ENCODE measurements around the gene PHRF1.
"Not testable (repeated sequence)": the region's sequence is repeated elsewhere in the genome, so short reads cannot be mapped to it uniquely, and the experiment has no call there.

PHRF1 gene

GRCh38 chr11:636511-637332 lies 60.5 kb downstream of the PHRF1 start, which contains the start of gene DRD4:
Gene DRD4 (plus strand): TSS chr11:637269. CDS start chr11:637305, 36 bp downstream.
- no peak for DNase-seq

DNA sequence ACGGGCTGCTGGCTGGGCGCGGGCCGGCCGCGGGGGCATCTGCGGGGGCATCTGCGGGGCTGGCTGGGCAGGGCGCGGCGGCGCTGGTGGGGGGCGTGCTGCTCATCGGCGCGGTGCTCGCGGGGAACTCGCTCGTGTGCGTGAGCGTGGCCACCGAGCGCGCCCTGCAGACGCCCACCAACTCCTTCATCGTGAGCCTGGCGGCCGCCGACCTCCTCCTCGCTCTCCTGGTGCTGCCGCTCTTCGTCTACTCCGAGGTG lies 61.0 kb downstream of the PHRF1 start:
- DNase-seq = no peak

- no peak for DNase-seq
Measured at GRCh38 chr11:637593-638521, 61.6 kb downstream of the PHRF1 start.

DNA sequence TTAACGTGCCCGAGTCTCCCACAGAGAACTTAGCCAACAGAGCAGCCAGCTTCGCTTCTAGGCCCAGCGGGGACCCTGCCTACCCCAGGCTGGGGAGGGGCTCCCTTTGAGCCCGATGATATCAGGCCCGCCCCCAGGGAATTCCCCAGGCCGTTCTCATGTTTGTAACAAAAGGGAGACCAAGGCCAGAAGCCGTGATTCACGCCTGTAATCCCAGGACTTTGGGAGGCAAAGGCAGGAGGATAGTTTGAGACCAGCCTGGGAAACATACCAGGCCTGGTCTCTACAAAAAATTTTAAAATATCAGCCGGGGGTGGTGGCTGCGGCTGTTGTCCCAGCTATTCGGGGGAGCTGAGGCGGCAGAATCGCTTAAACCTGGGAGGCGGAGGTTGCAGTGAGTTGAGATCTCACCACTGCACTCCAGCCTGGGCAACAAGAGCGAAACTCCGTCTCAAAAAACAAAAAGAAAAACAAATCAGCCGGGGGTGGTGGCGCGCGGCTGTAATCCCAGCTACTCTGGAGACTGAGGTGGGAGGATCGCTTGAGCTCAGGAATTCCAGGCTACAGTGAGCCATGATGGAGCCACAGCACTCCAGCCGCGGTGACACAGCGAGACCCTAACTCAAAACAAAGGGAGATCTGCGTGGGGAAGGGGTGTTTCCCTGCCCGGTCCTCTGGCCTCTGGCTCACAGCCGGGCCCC lies 62.5 kb downstream of the PHRF1 start:
- DNase-seq = no peak

GRCh38 chr11:639332-639955 lies 63.2 kb downstream of the PHRF1 start:
- DNase-seq = no peak

- peak; percentile 23 for DNase-seq
Measured at GRCh38 chr11:640021-640706, 63.9 kb downstream of the PHRF1 start.

DNA sequence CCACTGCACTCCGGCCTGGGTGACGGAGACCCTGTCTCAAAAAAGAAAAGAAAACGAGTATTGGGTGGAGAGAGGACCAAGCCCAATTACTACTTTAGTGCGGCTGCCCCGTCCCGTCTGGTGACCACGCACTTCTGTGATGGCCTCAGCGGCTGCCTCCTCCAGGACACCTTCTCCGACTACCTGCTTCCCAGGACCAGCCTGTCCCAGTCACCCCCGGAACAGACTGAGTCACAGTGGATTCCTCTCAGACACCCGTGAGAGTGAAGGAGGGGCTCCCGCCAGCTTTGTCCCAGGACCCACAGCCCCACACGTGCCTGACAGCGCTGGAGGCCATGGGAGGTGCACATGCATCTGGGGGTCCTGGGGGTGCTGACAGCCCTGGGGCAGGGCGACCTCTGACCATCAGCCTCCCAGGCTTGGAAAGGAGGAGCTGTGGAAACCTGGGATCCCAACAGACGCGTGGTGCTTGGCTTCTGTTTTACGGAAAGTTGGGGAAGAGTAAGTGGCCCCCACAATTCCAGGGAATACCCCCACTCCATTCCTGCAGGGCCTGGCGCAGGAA lies 65.6 kb downstream of the PHRF1 start:
- DNase-seq = no peak

GRCh38 chr11:643366-643765 lies 67.1 kb downstream of the PHRF1 start:
- no peak for DNase-seq

DNA sequence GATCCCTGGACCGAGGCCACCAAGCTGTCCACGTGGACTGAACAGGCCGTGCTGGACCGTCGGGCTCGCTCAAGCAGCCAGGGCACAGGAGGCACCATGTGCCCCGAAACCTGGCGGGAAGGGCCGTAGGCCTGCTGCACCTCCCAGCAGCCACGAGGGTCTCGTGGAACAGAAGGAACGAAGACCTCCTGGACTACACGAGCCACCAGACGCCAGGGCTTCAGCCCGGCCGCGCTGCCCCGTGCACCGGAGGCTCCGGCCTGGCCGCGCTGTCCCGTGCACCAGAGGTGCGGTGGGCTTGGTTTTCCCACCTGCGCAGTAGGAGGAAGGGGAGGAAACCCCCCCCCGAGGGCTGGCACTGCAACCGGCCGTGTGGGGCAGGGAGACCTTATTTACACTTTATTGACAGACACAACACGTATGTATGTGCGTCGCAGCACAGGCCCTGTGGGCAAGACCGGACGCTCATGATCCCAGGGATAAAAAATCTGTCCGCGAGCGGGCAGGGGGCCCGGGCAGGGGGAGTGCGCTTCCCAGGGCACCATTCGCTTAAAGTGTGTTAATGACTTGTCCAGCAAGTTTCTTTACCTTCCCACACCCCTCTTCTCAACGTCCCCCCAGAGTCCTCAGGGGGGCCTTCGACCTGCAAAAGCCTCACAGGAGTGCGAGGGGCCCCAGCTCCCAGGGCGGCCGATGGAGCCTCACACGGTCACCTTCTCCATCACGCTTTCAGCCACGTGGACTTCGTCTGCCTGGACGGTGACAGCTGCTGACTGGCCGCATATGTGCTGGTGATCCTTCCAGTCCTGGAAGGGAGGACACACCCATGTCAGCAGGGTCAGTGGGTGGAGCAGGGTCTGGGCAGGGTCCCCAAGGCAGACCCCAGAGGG lies 67.8 kb downstream of the PHRF1 start:
- DNase-seq = no peak

DNA sequence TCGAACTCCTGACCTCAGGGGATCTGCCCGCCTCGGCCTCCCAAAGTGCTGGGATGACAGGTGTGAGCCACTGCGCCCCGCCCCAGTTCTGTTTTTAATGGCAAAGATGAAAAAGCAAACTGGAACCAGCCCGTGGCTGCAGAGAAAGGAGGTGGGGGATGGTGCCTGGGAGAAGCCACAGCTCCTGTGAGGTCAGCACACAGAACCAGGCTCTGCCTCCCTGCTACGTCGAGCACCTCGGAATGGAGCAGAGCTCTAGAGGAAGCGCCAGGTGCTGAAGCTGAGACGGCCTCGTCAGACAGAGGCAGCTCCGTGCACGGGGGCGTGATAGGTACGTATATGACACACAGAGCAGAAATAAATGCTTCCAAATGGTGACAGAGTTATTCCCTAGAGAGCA lies 69.3 kb downstream of the PHRF1 start:
- DNase-seq = no peak

DNA sequence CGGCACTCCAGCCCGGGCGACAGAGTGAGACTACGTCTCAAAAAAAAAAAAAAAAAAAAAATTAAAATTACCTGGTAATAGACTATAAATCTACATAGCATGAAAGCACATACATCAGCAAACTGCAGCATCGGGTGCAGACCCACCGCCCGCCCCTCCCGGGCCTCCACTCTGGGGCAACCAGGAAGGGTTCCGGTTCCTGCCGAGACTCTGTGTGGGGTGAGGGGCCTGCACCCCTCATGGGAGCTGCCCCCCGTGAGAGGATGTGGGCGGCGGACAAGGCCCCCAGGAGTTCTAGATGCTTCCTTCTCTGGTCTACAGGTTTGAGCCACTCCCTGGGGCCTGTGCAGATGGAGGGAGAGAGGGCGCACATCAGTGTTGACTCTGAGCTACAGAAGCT lies 69.9 kb downstream of the PHRF1 start:
- no peak for DNase-seq

GRCh38 chr11:647672-648158 lies 71.4 kb downstream of the PHRF1 start:
- DNase-seq = not testable (repeated sequence)

- DNase-seq = no peak
Measured at GRCh38 chr11:650482-650881, 74.2 kb downstream of the PHRF1 start.

GRCh38 chr11:653136-653535 lies 76.9 kb downstream of the PHRF1 start:
- peak; percentile 13 for DNase-seq

DNA sequence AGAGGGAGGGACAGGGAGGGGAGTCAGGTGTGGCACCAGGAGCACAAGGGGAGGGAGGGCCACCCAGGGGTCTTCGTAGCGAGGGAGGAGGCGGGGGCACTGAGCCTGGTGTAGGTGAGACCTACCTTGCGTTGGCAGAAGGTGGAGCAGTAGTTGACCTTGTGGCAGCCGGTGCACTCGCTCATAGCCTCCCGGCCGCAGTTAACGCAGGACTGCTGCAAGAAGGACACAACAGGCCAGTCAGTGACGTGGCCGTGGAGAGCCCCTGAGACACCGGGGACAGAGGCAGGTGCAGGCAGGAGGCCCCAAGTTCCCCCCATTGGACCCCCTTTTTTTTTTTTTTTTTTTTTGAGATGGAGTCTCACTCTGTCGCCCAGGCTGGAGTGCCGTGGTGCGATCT lies 77.6 kb downstream of the PHRF1 start:
- no peak for DNase-seq

- not testable (repeated sequence) for DNase-seq
Measured at GRCh38 chr11:654444-654843, 78.2 kb downstream of the PHRF1 start.

GRCh38 chr11:655036-655726 lies 78.9 kb downstream of the PHRF1 start:
- DNase-seq = no peak

GRCh38 chr11:656426-656825 lies 80.2 kb downstream of the PHRF1 start:
- no peak for DNase-seq

DNA sequence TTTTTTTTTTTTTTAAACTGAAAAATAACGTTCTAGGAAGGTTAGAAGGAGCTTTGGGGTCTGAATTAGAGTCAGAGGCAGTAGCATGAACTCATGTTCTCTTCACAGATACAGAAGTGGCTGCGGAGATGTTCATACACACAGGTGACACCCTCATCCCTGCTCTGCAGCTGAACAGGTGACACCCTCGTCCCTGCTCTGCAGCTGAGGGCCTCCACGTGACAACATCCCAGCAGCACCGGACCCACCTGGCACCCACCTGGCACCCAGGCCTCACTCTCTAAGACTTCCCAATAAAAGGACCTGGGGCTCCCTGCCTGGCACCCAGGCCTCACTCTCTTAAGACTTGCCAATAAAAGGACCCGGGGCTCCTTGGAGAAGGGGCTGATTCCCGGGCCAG lies 80.6 kb downstream of the PHRF1 start:
- no peak for DNase-seq

DNA sequence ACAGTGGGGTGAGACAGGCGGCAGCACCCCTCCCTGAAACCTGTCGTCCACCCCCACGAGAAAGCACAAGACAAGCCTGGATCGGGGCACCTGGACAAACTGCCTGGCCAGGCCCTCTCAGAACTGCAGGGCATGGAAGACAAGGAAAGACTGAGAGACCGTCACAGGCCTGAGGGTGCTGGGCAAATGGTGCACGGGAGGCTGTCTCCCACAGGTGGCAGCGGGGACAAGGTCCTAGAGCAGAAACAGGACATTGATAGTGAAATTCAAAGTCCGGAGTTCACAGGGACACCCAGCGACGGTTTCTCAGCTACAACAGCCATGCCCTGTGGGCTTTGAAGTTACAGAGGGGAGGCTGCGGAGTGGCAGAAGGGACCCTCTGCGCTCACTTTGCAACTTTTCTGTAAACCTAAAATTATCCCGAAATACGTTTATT lies 81.4 kb downstream of the PHRF1 start:
- DNase-seq = no peak

Data from CD4-positive, alpha-beta T cell treated with Interferon gamma for 1 hour (primary cell).